ENCODE results near the gene AQP1. TPM values are rescaled to one million over a fixed set of nuclear protein-coding genes. Genes with fewer than 3 reads are reported as not detected.

The AQP1 gene
- polyA plus RNA-seq, 1 donor (not counting 4 experiments of a cell fraction or from before 2014, with no cell fraction given): 0.07 TPM

DNA sequence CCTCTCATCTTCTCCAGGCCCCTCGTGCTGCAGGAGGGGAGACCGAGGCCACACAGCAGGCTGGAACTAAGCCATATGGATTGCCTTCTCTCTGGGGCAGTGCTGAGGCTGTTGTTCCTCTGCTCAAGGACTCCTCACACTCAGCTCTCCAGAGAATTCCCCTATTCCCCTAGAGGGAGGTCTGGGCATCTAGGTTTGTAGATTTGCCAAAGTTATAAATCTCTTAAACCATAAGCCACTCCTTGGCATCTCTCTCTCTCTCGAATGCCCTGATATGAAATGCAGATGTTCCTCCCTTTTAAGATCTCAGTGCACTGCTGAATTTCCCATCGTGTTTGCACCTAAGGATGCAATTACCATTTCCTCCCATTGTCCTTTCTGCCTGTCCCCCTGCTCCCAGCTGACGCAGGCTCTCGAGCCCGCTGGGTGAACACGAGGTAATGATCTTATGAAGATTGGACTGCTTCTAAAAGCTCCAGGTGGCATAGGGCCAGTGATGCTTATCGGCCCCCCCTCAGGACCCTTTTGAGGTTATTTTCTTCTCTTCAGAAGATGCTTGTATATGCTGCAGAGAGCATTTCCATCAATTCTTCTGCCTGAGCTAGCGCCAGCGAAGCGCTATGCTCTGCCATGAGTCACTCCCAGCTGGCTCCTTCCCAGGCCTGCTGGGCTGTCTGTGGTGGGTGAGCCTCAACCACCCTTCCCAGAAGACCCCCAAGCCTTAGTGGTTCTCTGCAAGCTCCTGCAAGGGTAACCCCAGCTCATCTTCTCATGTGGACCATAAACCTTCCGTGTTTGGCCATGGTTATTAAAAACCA is 41.6 kb upstream of the AQP1 start:
- Histone ChIP-seq H3K9me1 (ENCODE audit: control insufficient read depth, extremely low read depth, insufficient read depth, low read length) (no peaks in the 10 kb centered on the region), H3K36me3 (ENCODE audit: control insufficient read depth in 2 of 2, extremely low read depth in 1 of 2, insufficient read depth in 2 of 2, low read length in 2 of 2) (no peaks in the 10 kb centered on the region), H3K4me1 (ENCODE audit: control insufficient read depth, extremely low read depth, insufficient read depth, low read length) (no peaks in the 10 kb centered on the region), H3K4me2 (ENCODE audit: control insufficient read depth, extremely low read depth, insufficient read depth, low read depth, low read length) (no peak overlapping the region), H3K79me2 (ENCODE audit: control insufficient read depth, insufficient read depth, low read length) (no peaks in the 10 kb centered on the region), H3K9me3 (ENCODE audit: control insufficient read depth, low read depth, low read length) (no peaks in the 10 kb centered on the region), H3K27ac (ENCODE audit: control insufficient read depth, insufficient read depth, low read length) (no peak overlapping the region), H3K4me3 (ENCODE audit: control insufficient read depth in 2 of 3, extremely low read depth in 1 of 3, insufficient read depth in 2 of 3, low read depth in 1 of 3, low read length in 3 of 3) (no peak overlapping the region), H4K20me1 (ENCODE audit: control insufficient read depth, extremely low read depth, insufficient read depth, low read length) (no peaks in the 10 kb centered on the region), H2AFZ (ENCODE audit: control insufficient read depth, low read length) (no peak overlapping the region), H3K9ac (ENCODE audit: control insufficient read depth, extremely low read depth, insufficient read depth, low read length) (no peak overlapping the region), H3K27me3 (ENCODE audit: control insufficient read depth, extremely low read depth, insufficient read depth, low read length) (no peaks in the 10 kb centered on the region)
- TF ChIP-seq, protein P1, sequence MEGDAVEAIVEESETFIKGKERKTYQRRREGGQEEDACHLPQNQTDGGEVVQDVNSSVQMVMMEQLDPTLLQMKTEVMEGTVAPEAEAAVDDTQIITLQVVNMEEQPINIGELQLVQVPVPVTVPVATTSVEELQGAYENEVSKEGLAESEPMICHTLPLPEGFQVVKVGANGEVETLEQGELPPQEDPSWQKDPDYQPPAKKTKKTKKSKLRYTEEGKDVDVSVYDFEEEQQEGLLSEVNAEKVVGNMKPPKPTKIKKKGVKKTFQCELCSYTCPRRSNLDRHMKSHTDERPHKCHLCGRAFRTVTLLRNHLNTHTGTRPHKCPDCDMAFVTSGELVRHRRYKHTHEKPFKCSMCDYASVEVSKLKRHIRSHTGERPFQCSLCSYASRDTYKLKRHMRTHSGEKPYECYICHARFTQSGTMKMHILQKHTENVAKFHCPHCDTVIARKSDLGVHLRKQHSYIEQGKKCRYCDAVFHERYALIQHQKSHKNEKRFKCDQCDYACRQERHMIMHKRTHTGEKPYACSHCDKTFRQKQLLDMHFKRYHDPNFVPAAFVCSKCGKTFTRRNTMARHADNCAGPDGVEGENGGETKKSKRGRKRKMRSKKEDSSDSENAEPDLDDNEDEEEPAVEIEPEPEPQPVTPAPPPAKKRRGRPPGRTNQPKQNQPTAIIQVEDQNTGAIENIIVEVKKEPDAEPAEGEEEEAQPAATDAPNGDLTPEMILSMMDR (optimal IDR thresholded peaks at IDR 0.05 in 1 of 3, IDR thresholded peaks at IDR 0.05 in 1 of 3, conservative IDR thresholded peaks at IDR 0.05 in 1 of 3; ENCODE audit: extremely low read depth in 1 of 3, insufficient read depth in 2 of 3, low read length in 3 of 3): no peak
- no peak for TF ChIP-seq EZH2 (IDR thresholded peaks at IDR 0.05; ENCODE audit: low read length)
- no peak for FAIRE-seq
- DNase-seq (ENCODE audit: low read depth, low spot score): no peak
- dilution Hi-C loops (cut with MboI; ENCODE audit: extremely low pct_ligation_motif_present, low sequenced_read_pairs): no loop called here

DNA sequence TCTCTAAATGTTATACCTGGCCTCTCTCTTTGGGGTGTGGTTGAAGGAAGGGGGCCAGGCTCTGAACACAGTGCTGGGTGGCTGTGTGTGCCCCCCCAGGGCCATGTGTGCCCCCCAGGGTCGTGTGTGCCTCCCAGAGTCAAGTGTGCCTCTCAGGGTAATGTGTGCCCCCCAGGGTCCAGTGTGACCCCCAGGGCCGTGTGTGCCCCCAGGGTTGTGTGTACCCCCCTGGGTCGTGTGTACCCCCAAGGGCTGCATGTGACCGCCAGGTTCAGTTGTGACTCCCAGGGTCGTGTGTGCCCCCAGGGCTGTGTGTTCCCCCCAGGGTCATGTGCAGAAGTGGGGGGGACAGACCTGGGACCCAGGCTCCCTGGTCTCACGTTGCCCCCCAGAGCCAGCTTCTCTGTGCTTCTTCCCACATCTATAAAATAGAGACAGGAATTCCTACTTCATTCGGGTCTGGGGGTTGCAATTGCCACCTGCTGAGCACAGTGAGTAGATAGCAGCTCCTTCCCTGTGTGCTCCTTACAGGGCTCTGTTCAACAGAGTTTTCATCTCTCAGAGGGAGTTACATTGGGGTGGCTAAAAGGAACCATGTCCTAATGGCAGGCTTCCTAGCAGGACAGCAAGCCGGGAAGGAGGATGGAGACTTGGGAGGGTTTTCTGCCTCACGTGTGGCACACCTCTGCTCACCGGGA is 40.7 kb upstream of the AQP1 start:
- no peak for FAIRE-seq
- Histone ChIP-seq H3K36me3 (ENCODE audit: control insufficient read depth in 2 of 2, extremely low read depth in 1 of 2, insufficient read depth in 2 of 2, low read length in 2 of 2) (no peaks in the 10 kb centered on the region), H3K4me2 (ENCODE audit: control insufficient read depth, extremely low read depth, insufficient read depth, low read depth, low read length) (no peak overlapping the region), H3K27me3 (ENCODE audit: control insufficient read depth, extremely low read depth, insufficient read depth, low read length) (no peaks in the 10 kb centered on the region), H3K4me1 (ENCODE audit: control insufficient read depth, extremely low read depth, insufficient read depth, low read length) (no peaks in the 10 kb centered on the region), H4K20me1 (ENCODE audit: control insufficient read depth, extremely low read depth, insufficient read depth, low read length) (no peaks in the 10 kb centered on the region), H3K9ac (ENCODE audit: control insufficient read depth, extremely low read depth, insufficient read depth, low read length) (no peak overlapping the region), H3K27ac (ENCODE audit: control insufficient read depth, insufficient read depth, low read length) (no peak overlapping the region), H3K4me3 (ENCODE audit: control insufficient read depth in 2 of 3, extremely low read depth in 1 of 3, insufficient read depth in 2 of 3, low read depth in 1 of 3, low read length in 3 of 3) (no peak overlapping the region), H3K9me1 (ENCODE audit: control insufficient read depth, extremely low read depth, insufficient read depth, low read length) (no peaks in the 10 kb centered on the region), H3K79me2 (ENCODE audit: control insufficient read depth, insufficient read depth, low read length) (no peaks in the 10 kb centered on the region), H3K9me3 (ENCODE audit: control insufficient read depth, low read depth, low read length) (no peaks in the 10 kb centered on the region), H2AFZ (ENCODE audit: control insufficient read depth, low read length) (no peak overlapping the region)
- TF ChIP-seq EZH2 (IDR thresholded peaks at IDR 0.05; ENCODE audit: low read length): no peak
- TF ChIP-seq, protein P1 (optimal IDR thresholded peaks at IDR 0.05 in 1 of 3, IDR thresholded peaks at IDR 0.05 in 1 of 3, conservative IDR thresholded peaks at IDR 0.05 in 1 of 3; ENCODE audit: extremely low read depth in 1 of 3, insufficient read depth in 2 of 3, low read length in 3 of 3): no peak
- dilution Hi-C loops (cut with MboI; ENCODE audit: extremely low pct_ligation_motif_present, low sequenced_read_pairs): no loop called here
- DNase-seq (ENCODE audit: low read depth, low spot score): no peak
